ENCODE data around the gene CCDC12.

The CCDC12 gene

DNA sequence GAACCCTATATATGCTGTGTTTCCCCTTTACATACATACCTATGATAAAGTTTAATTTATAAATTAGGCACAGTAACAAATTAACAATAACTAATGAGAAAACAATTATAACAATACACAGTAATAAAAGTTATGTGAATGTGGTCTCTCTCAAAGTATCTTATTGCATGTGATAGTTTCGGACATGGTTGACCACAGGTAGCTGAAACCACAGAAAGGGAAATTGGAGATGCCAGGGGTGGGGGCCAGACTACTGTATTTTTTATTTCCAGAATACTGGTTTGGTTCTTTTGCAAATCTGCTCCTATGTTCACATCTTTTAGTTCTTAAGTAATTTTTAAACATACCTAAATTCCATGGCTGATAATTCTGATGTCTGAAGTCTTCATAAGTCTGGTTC lies 58.3 kb downstream of the CCDC12 start:
- ChIA-PET CTCF (interaction anchor here (1.3 to 3.9 kb wide), 3 partner anchors 9 to 41 kb away, joined by 3 to 21 read pairs (median 16); no protein-coding TSS in a partner anchor), POLR2A (no interaction called here)
- DNase-seq (ENCODE audit: extremely low spot score), result no peak
- TF ChIP-seq, protein P1, sequence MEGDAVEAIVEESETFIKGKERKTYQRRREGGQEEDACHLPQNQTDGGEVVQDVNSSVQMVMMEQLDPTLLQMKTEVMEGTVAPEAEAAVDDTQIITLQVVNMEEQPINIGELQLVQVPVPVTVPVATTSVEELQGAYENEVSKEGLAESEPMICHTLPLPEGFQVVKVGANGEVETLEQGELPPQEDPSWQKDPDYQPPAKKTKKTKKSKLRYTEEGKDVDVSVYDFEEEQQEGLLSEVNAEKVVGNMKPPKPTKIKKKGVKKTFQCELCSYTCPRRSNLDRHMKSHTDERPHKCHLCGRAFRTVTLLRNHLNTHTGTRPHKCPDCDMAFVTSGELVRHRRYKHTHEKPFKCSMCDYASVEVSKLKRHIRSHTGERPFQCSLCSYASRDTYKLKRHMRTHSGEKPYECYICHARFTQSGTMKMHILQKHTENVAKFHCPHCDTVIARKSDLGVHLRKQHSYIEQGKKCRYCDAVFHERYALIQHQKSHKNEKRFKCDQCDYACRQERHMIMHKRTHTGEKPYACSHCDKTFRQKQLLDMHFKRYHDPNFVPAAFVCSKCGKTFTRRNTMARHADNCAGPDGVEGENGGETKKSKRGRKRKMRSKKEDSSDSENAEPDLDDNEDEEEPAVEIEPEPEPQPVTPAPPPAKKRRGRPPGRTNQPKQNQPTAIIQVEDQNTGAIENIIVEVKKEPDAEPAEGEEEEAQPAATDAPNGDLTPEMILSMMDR (IDR thresholded peaks at IDR 0.05; ENCODE audit: control extremely low read depth, extremely low read depth, low read depth, missing control alignments), result no peak

DNA sequence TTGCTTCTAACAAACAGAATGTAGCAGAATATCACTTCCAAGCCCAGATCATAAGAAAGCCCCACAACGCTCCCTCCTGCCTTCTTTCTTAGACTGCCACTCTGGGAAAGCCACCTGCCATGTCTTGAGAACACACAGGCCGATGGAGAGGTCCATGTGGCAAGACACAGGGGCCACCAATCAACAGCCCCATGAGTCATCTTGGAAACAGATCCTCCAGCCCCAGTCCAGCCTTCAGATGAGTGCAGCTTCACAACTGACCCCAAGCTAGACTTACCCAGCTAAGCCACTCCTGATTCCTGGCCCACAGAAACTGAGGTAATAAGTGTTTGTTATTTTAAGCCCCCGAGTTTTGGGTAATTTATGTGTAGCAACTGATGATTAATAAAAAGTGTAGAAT lies 59.3 kb downstream of the CCDC12 start:
- TF ChIP-seq, protein P1 (IDR thresholded peaks at IDR 0.05; ENCODE audit: control extremely low read depth, extremely low read depth, low read depth, missing control alignments), result no peak
- CTCF ChIA-PET, result interaction anchor here (0.6 to 3.8 kb wide), 3 partner anchors 8 to 22 kb away, joined by 3 to 21 read pairs (median 3); no protein-coding TSS in a partner anchor
- POLR2A ChIA-PET, result no interaction called here
- DNase-seq (ENCODE audit: extremely low spot score), result no peak

DNA sequence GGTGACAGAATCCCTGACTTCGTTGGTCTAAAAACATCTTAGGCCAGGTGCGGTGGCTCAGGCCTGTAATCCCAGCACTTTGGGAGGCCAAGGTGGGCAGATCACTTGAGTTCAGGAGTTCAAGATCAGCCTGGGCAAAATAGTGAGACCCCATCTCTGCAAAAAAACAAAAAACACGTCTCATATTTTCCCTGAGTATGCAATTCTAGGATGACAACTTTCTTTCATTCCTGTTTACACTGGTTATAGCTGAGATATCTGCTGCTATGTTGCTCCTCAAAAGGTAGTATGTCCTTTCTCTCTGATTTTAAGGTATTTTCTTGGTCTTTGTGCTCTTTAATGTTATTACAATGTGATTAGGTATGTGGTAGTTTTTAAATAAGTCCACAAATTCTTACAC lies 59.7 kb downstream of the CCDC12 start:
- POLR2A ChIA-PET, result no interaction called here
- TF ChIP-seq, protein P1 (IDR thresholded peaks at IDR 0.05; ENCODE audit: control extremely low read depth, extremely low read depth, low read depth, missing control alignments), result no peak
- CTCF ChIA-PET, result interaction anchor here (0.6 to 1.6 kb wide), 2 partner anchors 18 to 22 kb away, joined by 3 read pairs; no protein-coding TSS in a partner anchor
- no peak for DNase-seq (ENCODE audit: extremely low spot score)

DNA sequence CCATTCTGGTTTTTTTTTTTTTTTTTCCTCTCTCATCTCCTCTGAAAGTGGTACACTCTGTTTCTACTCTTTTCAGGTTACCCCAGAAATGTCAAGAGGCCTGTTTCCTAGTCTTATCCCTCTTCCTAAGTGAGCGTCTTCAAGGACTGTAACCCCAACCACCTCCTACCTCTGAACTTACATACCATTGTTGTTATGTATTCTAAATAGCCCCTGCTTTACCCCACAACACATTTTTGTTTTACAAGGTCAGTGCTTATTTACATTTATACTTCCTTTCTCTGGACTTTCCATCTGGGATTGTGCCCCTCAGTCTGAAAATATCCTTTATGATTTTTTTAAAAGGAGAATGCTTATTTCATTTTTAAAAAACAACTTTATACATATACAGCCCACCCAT lies 60.3 kb downstream of the CCDC12 start:
- TF ChIP-seq, protein P1 (IDR thresholded peaks at IDR 0.05; ENCODE audit: control extremely low read depth, extremely low read depth, low read depth, missing control alignments), result no peak
- ChIA-PET CTCF (interaction anchor here (1.2 to 1.6 kb wide), 2 partner anchors 10 to 21 kb away, joined by 3 to 5 read pairs; no protein-coding TSS in a partner anchor), POLR2A (no interaction called here)
- no peak for DNase-seq (ENCODE audit: extremely low spot score)

DNA sequence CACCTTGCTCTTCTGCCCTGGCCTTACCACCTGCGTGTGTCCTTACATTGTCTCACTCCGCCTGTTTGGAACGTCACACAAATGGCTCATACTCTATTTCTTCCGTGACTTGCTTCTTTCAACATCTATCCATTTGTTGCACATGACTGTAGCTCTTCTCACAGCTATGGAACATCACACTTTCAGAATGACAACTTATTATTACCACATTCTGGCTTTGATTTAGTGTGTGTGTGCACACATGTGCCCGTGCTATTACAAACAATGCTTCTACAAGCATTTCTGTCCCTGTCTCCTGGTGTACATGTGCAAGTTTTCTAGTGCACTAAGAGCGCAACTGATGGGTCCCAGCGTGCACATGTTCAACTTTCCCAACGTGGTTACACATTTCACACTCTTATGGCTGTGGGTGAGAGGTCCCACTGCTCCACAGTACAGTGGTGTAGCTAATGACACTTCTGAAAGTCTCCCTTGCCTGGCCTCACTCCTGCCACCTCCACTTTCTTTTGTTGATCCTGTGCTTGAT lies 61.2 kb downstream of the CCDC12 start:
- ChIA-PET POLR2A (interaction anchor here (0.7 kb wide), 1 partner anchor 635 kb away, joined by 5 read pairs; no protein-coding TSS in a partner anchor), CTCF (interaction anchor here (0.9 to 3.9 kb wide), 5 partner anchors 8 to 21 kb away, joined by 3 to 24 read pairs (median 5); no protein-coding TSS in a partner anchor)
- TF ChIP-seq, protein P1 (IDR thresholded peaks at IDR 0.05; ENCODE audit: control extremely low read depth, extremely low read depth, low read depth, missing control alignments), result no peak
- DNase-seq (ENCODE audit: extremely low spot score), result no peak

DNA sequence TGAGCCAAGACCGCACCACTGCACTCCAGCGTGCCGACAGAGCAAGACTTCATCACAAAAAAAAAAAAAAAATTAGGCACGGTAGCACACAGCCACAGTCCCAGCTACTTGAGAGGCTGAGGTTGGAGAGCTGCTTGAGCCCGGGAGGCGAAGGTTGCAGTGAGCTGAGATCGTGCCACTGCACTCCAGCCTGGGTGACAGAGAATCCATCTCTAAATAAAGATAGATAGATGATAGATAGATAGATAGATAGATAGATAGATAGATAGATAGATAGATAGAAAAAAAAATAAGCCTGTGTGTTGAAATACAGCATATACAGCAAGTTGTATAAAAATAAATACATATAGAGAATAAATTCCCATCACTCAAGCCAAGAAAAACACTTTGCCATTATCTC lies 61.7 kb downstream of the CCDC12 start:
- ChIA-PET CTCF (interaction anchor here (0.9 to 3.9 kb wide), 6 partner anchors 8 to 20 kb away, joined by 3 to 24 read pairs (median 5); no protein-coding TSS in a partner anchor), POLR2A (interaction anchor here (0.7 kb wide), 2 partner anchors 34 to 636 kb away, joined by 3 to 5 read pairs; no protein-coding TSS in a partner anchor)
- no peak for DNase-seq (ENCODE audit: extremely low spot score)
- TF ChIP-seq, protein P1 (IDR thresholded peaks at IDR 0.05; ENCODE audit: control extremely low read depth, extremely low read depth, low read depth, missing control alignments), result no peak

Data from GM10248 (cell line).